HG03469 (cell line): ENCODE data around the gene OPN4.

Experiments used
- ATAC-seq: cut with Tn5 transposase; IDR thresholded peaks from one replicate; pipeline ENCODE4 v1.9.1; 2021; ENCODE audit warnings: mild to moderate bottlenecking, moderate library complexity, moderate number of reproducible peaks; ENCODE audit not compliant: unreplicated experiment

OPN4 gene

GRCh38 chr10:86646933-86647332, 7.4 kb upstream of the OPN4 start:
- ATAC-seq, result no peak

- no peak for ATAC-seq
Observed at GRCh38 chr10:86647773-86648703, 6.3 kb upstream of the OPN4 start.

- no peak for ATAC-seq
Observed at GRCh38 chr10:86648704-86649427, 5.5 kb upstream of the OPN4 start.

- ATAC-seq, result no peak
Observed at GRCh38 chr10:86649471-86650150, 4.7 kb upstream of the OPN4 start.

GRCh38 chr10:86650151-86650550, 4.2 kb upstream of the OPN4 start:
- ATAC-seq, result no peak

GRCh38 chr10:86651021-86651471, 3.3 kb upstream of the OPN4 start:
- ATAC-seq, result no peak

- ATAC-seq, result no peak
Observed at GRCh38 chr10:86651631-86652331, 2.6 kb upstream of the OPN4 start.

- no peak for ATAC-seq
Observed at GRCh38 chr10:86652361-86653202, 1.8 kb upstream of the OPN4 start.

- ATAC-seq, result no peak
Observed at GRCh38 chr10:86653379-86653778, 968 bp upstream of the OPN4 start.

- ATAC-seq, result no peak
Observed at GRCh38 chr10:86653987-86654386, 360 bp upstream of the OPN4 start.

GRCh38 chr10:86655173-86655540, 810 bp downstream of the OPN4 start:
- no peak for ATAC-seq

GRCh38 chr10:86655596-86655995, 1.2 kb downstream of the OPN4 start:
- ATAC-seq, result no peak

- ATAC-seq, result no peak
Observed at GRCh38 chr10:86657011-86657395, 2.7 kb downstream of the OPN4 start.

- ATAC-seq, result no peak
Observed at GRCh38 chr10:86657396-86658011, 3.2 kb downstream of the OPN4 start.

- ATAC-seq, result no peak
Observed at GRCh38 chr10:86658261-86658741, 4.0 kb downstream of the OPN4 start.

- ATAC-seq, result no peak
Observed at GRCh38 chr10:86658751-86659150, 4.4 kb downstream of the OPN4 start.

GRCh38 chr10:86659161-86659691, 4.9 kb downstream of the OPN4 start:
- no peak for ATAC-seq

GRCh38 chr10:86659721-86660453, 5.5 kb downstream of the OPN4 start:
- ATAC-seq, result no peak
